WERI-Rb-1 (cell line): Measurements from ENCODE around the gene TAAR6.
"Not testable (repeated sequence)": the region's sequence is repeated elsewhere in the genome, so short reads cannot be mapped to it uniquely, and the experiment has no call there.

ENCODE experiments used
- DNase-seq: peaks from one replicate; pipeline ENCODE4 v3.0.0-alpha.2; 2020
- H3K27ac ChIP-seq: fragments of 250-450 bp; sonication (Bioruptor Pico); 2 replicates; pipeline ENCODE4 v1.5.1; 2020; ENCODE audit warnings: mild to moderate bottlenecking, moderate library complexity
- H3K27me3 ChIP-seq: fragments of 250-450 bp; sonication (Bioruptor Pico); 2 replicates; pipeline ENCODE4 v1.5.1; 2021; ENCODE audit warnings: mild to moderate bottlenecking, low read depth, moderate library complexity; ENCODE audit not compliant: insufficient read depth, severe bottlenecking
- H3K36me3 ChIP-seq: fragments of 250-450 bp; sonication (Bioruptor Pico); 2 replicates; pipeline ENCODE4 v1.5.1; 2020; ENCODE audit warnings: mild to moderate bottlenecking, moderate library complexity
- H3K4me3 ChIP-seq: 2 replicates; pipeline ENCODE4 v1.5.1; 2011; ENCODE audit warnings: low read depth, mild to moderate bottlenecking, control low read depth, low read length
- H3K9me3 ChIP-seq: fragments of 250-450 bp; sonication (Bioruptor Pico); 2 replicates; pipeline ENCODE4 v1.5.1; 2021; ENCODE audit warnings: mild to moderate bottlenecking, moderate library complexity; ENCODE audit not compliant: severe bottlenecking
- TF ChIP-seq, protein P1 (sequence below): IDR thresholded peaks from 2 replicates; pipeline ENCODE4 v1.5.1; 2011; ENCODE audit warnings: low read depth, mild to moderate bottlenecking, control low read depth, inconsistent platforms, low read length

TAAR6 gene

DNA sequence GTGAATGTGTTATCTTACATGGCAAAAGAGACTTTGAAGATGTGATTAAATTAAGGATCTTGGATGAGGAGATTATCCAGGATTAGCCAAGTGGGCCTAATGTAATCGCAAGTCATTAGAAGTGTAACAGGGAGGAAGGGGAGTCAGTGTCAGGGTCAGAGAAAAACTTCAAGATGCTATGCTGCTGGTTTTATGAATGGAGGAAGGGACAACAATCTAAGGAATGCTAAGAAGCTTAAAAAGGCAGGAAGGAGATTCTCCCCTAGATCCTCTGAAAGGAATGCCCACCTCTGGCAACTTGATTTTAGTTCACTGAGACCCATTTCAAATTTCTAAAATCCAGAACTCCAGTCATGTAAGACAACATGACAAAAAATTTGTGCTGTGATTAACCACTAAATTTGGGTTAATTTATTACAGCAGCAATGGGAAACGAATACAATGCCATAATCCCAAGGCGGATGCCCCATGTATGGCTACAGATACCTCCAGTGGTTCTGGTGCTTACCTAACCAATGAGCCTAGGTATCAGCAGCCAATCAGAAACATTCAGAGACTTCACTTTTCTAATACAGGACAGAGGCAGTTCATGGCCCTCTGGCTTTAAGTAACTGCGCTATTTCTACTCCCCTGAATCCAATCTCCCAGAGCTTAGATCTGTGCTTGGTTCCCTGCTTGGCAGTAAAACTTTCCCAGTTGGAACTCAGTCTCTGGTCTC, 21.2 kb upstream of the TAAR6 start:
- Histone ChIP-seq H3K27ac (no peak overlapping the region), H3K9me3 (no peaks in the 10 kb centered on the region), H3K27me3 (peaks cover 71% of the 10 kb centered on the region), H3K36me3 (no peaks in the 10 kb centered on the region), H3K4me3 (no peak overlapping the region)
- TF ChIP-seq, protein P1, sequence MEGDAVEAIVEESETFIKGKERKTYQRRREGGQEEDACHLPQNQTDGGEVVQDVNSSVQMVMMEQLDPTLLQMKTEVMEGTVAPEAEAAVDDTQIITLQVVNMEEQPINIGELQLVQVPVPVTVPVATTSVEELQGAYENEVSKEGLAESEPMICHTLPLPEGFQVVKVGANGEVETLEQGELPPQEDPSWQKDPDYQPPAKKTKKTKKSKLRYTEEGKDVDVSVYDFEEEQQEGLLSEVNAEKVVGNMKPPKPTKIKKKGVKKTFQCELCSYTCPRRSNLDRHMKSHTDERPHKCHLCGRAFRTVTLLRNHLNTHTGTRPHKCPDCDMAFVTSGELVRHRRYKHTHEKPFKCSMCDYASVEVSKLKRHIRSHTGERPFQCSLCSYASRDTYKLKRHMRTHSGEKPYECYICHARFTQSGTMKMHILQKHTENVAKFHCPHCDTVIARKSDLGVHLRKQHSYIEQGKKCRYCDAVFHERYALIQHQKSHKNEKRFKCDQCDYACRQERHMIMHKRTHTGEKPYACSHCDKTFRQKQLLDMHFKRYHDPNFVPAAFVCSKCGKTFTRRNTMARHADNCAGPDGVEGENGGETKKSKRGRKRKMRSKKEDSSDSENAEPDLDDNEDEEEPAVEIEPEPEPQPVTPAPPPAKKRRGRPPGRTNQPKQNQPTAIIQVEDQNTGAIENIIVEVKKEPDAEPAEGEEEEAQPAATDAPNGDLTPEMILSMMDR: no peak
- no peak for DNase-seq

DNA sequence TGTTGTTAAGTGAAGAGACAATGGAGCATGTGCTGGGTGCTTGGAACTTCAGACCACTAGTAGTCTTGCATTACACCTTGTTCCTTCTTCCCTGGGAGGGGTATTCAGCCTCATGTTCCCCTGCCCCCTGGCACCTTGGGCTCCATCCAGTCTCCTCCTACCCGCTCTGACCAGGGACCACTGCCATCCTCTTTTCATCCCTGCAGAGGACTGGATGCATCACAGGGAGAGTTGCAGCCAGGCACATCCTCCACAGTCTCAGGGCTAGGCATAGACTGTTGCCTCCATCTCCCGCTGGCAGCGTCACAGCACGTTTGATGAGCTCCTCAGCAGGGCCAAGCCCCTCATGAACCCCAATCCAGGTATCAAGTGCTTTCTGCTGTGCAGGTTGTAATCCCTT, 18.9 kb upstream of the TAAR6 start:
- H3K4me3 ChIP-seq: no peak overlapping the region
- no peaks in the 10 kb centered on the region for H3K36me3 ChIP-seq
- H3K27ac ChIP-seq: no peak overlapping the region
- DNase-seq: no peak
- peaks cover 63% of the 10 kb centered on the region for H3K27me3 ChIP-seq
- TF ChIP-seq, protein P1: no peak
- H3K9me3 ChIP-seq: no peaks in the 10 kb centered on the region

DNA sequence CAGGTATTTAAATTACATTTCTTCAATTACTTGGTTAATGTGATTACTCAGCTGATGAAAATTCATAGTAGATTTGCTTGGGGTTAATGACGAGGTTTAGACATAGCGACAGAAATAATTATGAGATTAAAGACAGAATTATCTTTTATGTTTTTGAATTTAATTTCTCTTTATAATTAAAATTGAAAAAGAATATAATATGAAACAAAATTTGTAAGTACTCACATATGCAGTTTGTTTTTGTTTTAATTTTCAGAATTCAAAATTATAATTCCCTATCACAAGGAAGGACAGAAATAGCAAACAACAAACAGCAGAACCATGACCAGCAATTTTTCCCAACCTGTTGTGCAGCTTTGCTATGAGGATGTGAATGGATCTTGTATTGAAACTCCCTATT, 17.8 kb upstream of the TAAR6 start, which contains the start of gene TAAR8:
Gene TAAR8, plus strand, starts transcription at position 301 of the 400 bp plus-strand sequence. Its CDS starts 21 bp downstream, at position 322.
- Histone ChIP-seq H3K4me3 (no peak within 1 kb of the TSS), H3K36me3 (no peaks in the 10 kb centered on the region), H3K27ac (no peak within 1 kb of the TSS), H3K9me3 (no peaks in the 10 kb centered on the region), H3K27me3 (peaks cover 60% of the 10 kb centered on the region)
- TF ChIP-seq, protein P1: no peak
- DNase-seq: no peak

DNA sequence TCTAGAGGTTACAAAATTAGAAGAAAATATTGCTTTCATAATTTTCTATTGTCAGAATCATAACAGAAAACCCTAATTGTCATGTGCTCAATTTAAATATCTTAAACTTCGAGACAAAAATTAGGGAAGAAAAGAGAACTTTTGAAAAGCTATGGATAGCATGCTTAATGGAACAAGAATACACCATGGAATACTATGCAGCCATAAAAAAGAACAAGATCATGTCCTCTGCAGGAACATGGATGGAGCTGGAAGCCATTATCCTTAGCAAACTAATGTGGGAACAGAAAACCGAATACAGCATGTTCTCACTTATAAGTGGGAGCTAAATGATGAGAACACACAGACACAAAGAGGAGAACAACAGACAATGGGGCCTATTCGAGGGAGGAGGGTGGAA, 10.0 kb upstream of the TAAR6 start:
- H3K27ac ChIP-seq, DNase-seq, H3K36me3 ChIP-seq, H3K4me3 ChIP-seq, H3K9me3 ChIP-seq: not testable (repeated sequence)
- H3K27me3 ChIP-seq: peaks cover 65% of the 10 kb centered on the region

DNA sequence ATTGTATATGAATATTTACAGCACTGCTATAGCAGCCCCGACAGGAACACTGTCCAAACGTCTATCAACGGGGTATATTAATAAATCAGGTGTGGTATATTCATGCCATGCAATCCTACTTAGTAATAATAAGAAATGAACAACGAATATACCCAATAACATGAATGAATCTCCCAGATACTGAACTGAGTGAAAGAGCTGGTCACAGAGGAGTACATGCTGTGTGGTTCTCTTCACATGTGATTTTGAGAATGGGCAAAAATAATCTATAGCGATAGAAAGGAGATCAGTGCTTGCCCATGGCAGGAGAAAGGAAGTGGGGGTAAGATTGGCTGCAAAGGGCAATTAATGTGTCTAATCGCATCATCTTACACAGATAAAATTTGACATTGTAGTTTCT, 3.7 kb upstream of the TAAR6 start:
- no peak for DNase-seq
- Histone ChIP-seq H3K36me3 (no peaks in the 10 kb centered on the region), H3K4me3 (no peak overlapping the region), H3K27me3 (peaks cover 86% of the 10 kb centered on the region), H3K9me3 (no peaks in the 10 kb centered on the region), H3K27ac (no peak overlapping the region)
- TF ChIP-seq, protein P1: no peak

DNA sequence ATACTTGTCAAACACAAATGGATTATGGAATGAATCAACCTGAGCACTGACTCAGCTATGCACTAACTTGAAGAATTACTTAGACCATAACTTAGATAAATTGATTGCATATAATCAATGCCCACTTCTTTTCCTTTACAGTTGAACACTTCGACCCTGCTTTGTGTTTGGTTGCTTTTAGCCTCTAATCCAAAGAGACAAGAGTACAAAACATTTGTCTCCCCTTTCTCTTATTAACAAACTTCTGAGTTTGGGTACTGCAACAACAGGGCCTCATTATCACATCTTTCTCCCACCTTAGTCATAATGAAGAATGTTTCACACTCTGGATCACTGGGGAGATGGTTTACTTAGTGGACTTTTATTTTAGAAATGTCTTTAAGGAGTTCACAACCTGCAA, 2.6 kb upstream of the TAAR6 start:
- no peak for DNase-seq
- Histone ChIP-seq H3K36me3 (no peaks in the 10 kb centered on the region), H3K4me3 (no peak overlapping the region), H3K27ac (no peak overlapping the region), H3K9me3 (no peaks in the 10 kb centered on the region), H3K27me3 (peaks cover 77% of the 10 kb centered on the region)
- TF ChIP-seq, protein P1: no peak
